ENCODE results near the gene MAPKBP1. TPM values are rescaled to one million over a fixed set of nuclear protein-coding genes. Genes with fewer than 3 reads are reported as not detected.

Gene MAPKBP1
- total and polyA plus RNA-seq, 11 donors: 6.3 to 20.5 (median 14.8) TPM

DNA sequence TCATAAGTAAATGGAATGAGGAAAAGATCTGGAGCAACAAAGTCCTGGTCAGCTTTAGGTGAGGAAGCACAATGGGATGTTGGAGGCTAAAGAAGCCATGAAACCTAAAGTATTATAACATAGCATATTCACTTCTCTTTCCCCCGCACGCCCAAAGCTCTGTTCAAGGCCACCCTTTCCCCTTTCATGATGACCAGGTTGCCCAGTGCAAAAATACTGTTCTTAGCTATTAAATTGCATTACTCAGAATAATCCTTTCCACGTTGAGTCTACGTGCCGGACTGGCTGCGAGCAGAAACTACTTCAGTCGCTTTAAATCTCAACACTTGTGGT is 589 bp upstream of the MAPKBP1 start:
- H3K9me3 ChIP-seq: no peaks in the 10 kb centered on the region
- DNase-seq: no peak
- 6 to 14% (median 11%) methylated on average over 7 of the region's 7 CpGs for WGBS, 4 donors
- peak overlapping the region in 11 of 12 donors; percentile 79 to 92 (median 86) for H3K27ac ChIP-seq
- TF ChIP-seq CTCF (IDR thresholded peaks at IDR 0.05) (no peak), POLR2A (IDR thresholded peaks at IDR 0.05) (no peak)
- H3K4me1 ChIP-seq: peaks cover 3 to 49% (median 31%) of the 10 kb centered on the region in 12 donors
- no peak for ATAC-seq
- intact Hi-C loops (cut with DNase I): loop anchor here (1.0 to 10.0 kb wide), 12 partner anchors 33 to 281 kb away; partner anchors contain the start of genes EHD4 (in 3 of the 10), SPTBN5 (in 2 of the 10) and JMJD7 (in 1 of the 10)
- peaks cover 0 to 20% (median 0%) of the 10 kb centered on the region in 9 donors for H3K36me3 ChIP-seq
- no peaks in the 10 kb centered on the region for H3K27me3 ChIP-seq
- peak overlapping the region; percentile 11 to 87 (median 77) for H3K4me3 ChIP-seq

GRCh38 chr15:41774882-41775417 is 666 bp downstream of the MAPKBP1 start:
- TF ChIP-seq CTCF (IDR thresholded peaks at IDR 0.05) (no peak), POLR2A (IDR thresholded peaks at IDR 0.05) (no peak)
- ATAC-seq (peak in 1 of 4 donors; percentile 1), DNase-seq (no peak)
- intact Hi-C loops (cut with DNase I): loop anchor here in 7 of 10 donors (1.0 to 10.0 kb wide), 10 partner anchors 31 to 280 kb away; partner anchors contain the start of genes EHD4 (in 3 of the 7), SPTBN5 (in 2 of the 7) and JMJD7 (in 1 of the 7)
- Histone ChIP-seq H3K4me3 (peak overlapping the region; percentile 70 to 87 (median 78)), H3K36me3 (peaks cover 0 to 9% (median 0%) of the 10 kb centered on the region in 9 donors), H3K4me1 (peaks cover 3 to 55% (median 37%) of the 10 kb centered on the region in 12 donors), H3K9me3 (no peaks in the 10 kb centered on the region), H3K27me3 (no peaks in the 10 kb centered on the region), H3K27ac (peak overlapping the region; percentile 39 to 92 (median 86))
- 4 to 14% (median 11%) methylated on average over 16 to 19 of the region's 19 CpGs for WGBS, 4 donors

GRCh38 chr15:41775651-41776050 is 1.4 kb downstream of the MAPKBP1 start:
- no peak for TF ChIP-seq POLR2A (IDR thresholded peaks at IDR 0.05)
- TF ChIP-seq CTCF (IDR thresholded peaks at IDR 0.05): no peak
- intact Hi-C loops (cut with DNase I): loop anchor here in 3 of 10 donors (10.0 kb wide), 3 partner anchors 119 to 279 kb away; partner anchors contain the start of gene SPTBN5 (in 1 of the 3)
- WGBS, 4 donors: 39 to 47% (median 42%) methylated on average over 2 of the region's 2 CpGs
- no peaks in the 10 kb centered on the region for H3K27me3 ChIP-seq
- DNase-seq: no peak
- no peak for ATAC-seq
- peaks cover 0 to 2% (median 0%) of the 10 kb centered on the region in 9 donors for H3K36me3 ChIP-seq
- peak overlapping the region in 2 of 12 donors; percentile 91 to 92 for H3K27ac ChIP-seq
- no peaks in the 10 kb centered on the region for H3K9me3 ChIP-seq
- peaks cover 3 to 62% (median 44%) of the 10 kb centered on the region in 12 donors for H3K4me1 ChIP-seq
- H3K4me3 ChIP-seq: peak overlapping the region in 10 of 12 donors; percentile 70 to 87 (median 78)

DNA sequence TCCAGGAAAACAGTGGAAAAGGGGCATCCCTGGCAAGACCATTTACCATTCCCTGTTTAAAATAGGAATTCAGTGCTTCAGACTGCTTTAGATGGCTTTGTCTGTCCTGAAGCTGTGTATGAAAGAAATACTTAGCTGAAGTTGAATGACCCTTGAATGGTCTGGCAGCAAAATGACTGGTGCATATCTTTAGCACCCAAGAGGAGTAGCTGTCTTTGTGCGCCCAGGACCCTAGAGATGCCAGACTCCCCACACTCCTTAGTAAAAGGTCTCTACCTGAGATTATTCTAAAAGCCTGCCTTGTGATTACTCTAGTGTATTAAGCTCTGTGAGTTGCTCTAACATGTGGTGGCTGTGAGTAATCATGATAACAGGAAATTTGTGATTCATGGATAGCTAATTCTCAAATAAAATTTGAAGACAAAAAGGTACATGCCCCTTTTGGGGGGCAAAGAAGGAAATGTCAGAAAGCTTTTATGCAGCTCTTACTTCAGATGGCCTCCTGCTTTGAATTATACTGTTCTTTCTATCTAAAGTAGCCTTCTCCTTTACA is 3.2 kb downstream of the MAPKBP1 start:
- ATAC-seq (no peak), DNase-seq (no peak)
- Histone ChIP-seq H3K4me1 (peaks cover 3 to 63% (median 45%) of the 10 kb centered on the region in 12 donors), H3K27me3 (no peaks in the 10 kb centered on the region), H3K27ac (no peak overlapping the region), H3K36me3 (no peaks in the 10 kb centered on the region), H3K4me3 (no peak overlapping the region), H3K9me3 (no peaks in the 10 kb centered on the region)
- intact Hi-C loops (cut with DNase I): loop anchor here in 3 of 10 donors (10.0 kb wide), 3 partner anchors 117 to 277 kb away; partner anchors contain the start of gene SPTBN5 (in 1 of the 3)
- no peak for TF ChIP-seq CTCF (IDR thresholded peaks at IDR 0.05)
- TF ChIP-seq POLR2A (IDR thresholded peaks at IDR 0.05): no peak
- 36 to 63% (median 55%) methylated on average over 1 of the region's 1 CpG for WGBS, 4 donors

Measured in heart left ventricle (tissue), 16 donors.